C4-2B (cell line): ENCODE data around the gene PEA15.

Experiments used
- ZFX ChIP-seq: fragments of 450-650 bp; IDR thresholded peaks from 2 replicates; pipeline ENCODE4 v1.6.1; 2017
- TF ChIP-seq, protein P1 (sequence below): fragments of 450-650 bp; conservative IDR thresholded peaks from 2 replicates; pipeline ENCODE4 v1.5.1; 2017; ENCODE audit warnings: mild to moderate bottlenecking

DNA sequence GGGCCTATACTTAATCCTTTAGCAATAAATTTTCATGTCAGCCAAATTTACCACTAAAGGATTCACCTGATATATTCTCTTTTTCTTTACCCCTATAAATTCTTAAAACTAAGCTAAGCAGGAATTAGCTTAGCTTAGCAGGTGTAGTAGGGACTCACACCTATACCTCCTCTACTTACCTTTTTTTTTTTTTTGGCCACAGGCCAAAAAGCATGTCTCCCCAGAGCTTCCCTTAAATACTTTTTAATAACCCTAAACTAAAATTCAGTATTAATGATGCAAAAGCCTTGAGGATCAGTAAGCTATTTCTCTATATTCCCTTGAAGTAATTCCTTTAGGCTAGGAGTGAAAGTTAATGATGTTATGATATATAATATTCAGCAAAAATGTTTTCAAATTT lies 23.2 kb downstream of the PEA15 start:
- TF ChIP-seq, protein P1, sequence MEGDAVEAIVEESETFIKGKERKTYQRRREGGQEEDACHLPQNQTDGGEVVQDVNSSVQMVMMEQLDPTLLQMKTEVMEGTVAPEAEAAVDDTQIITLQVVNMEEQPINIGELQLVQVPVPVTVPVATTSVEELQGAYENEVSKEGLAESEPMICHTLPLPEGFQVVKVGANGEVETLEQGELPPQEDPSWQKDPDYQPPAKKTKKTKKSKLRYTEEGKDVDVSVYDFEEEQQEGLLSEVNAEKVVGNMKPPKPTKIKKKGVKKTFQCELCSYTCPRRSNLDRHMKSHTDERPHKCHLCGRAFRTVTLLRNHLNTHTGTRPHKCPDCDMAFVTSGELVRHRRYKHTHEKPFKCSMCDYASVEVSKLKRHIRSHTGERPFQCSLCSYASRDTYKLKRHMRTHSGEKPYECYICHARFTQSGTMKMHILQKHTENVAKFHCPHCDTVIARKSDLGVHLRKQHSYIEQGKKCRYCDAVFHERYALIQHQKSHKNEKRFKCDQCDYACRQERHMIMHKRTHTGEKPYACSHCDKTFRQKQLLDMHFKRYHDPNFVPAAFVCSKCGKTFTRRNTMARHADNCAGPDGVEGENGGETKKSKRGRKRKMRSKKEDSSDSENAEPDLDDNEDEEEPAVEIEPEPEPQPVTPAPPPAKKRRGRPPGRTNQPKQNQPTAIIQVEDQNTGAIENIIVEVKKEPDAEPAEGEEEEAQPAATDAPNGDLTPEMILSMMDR: no peak
- TF ChIP-seq ZFX: no peak
